Fibroblast of lung (primary cell): ENCODE results near the gene CDC37.
"Not testable (repeated sequence)": the region's sequence is repeated elsewhere in the genome, so short reads cannot be mapped to it uniquely, and the experiment has no call there.

Experiments used
- EZH2 ChIP-seq: IDR thresholded peaks from 2 replicates; pipeline ENCODE4 v1.5.1; 2012; ENCODE audit warnings: low read length, control low read depth, mild to moderate bottlenecking; ENCODE audit errors: missing control alignments
- TF ChIP-seq, protein P1 (sequence below), 2 donors: IDR thresholded peaks in 1 of 2; conservative IDR thresholded peaks in 1 of 2; 1 replicate in 1 of 2; 2 replicates in 1 of 2; pipeline ENCODE4 v1.5.1; 2011 to 2012; ENCODE audit warnings: low read length in 2 of 2, control low read depth in 1 of 2, inconsistent platforms in 1 of 2, low read depth in 1 of 2, mild to moderate bottlenecking in 1 of 2

DNA sequence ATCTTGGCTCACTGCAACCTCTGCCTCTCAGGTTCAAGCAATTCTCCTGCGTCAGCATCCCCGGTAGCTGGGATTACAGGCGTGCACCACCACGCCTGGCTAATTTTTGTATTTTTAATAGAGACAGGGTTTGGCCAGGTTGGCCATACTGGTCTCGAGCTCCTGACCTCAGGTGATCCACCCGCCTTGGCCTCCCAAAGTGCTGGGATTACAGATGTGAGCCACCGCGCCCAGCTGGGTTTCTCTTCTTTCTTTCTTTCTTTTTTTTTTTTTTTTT, 20.2 kb downstream of the CDC37 start:
- TF ChIP-seq, protein P1, sequence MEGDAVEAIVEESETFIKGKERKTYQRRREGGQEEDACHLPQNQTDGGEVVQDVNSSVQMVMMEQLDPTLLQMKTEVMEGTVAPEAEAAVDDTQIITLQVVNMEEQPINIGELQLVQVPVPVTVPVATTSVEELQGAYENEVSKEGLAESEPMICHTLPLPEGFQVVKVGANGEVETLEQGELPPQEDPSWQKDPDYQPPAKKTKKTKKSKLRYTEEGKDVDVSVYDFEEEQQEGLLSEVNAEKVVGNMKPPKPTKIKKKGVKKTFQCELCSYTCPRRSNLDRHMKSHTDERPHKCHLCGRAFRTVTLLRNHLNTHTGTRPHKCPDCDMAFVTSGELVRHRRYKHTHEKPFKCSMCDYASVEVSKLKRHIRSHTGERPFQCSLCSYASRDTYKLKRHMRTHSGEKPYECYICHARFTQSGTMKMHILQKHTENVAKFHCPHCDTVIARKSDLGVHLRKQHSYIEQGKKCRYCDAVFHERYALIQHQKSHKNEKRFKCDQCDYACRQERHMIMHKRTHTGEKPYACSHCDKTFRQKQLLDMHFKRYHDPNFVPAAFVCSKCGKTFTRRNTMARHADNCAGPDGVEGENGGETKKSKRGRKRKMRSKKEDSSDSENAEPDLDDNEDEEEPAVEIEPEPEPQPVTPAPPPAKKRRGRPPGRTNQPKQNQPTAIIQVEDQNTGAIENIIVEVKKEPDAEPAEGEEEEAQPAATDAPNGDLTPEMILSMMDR (conservative IDR thresholded peaks at IDR 0.05 in 1 of 2, IDR thresholded peaks at IDR 0.05 in 1 of 2; ENCODE audit: low read depth in 1 of 2, low read length in 2 of 2): not testable (repeated sequence)
- TF ChIP-seq EZH2: not testable (repeated sequence)
